ENCODE data around the gene CST11.
A peak's percentile ranks its signal among the peaks of the same experiment; 100 is the strongest.

CST11 gene

DNA sequence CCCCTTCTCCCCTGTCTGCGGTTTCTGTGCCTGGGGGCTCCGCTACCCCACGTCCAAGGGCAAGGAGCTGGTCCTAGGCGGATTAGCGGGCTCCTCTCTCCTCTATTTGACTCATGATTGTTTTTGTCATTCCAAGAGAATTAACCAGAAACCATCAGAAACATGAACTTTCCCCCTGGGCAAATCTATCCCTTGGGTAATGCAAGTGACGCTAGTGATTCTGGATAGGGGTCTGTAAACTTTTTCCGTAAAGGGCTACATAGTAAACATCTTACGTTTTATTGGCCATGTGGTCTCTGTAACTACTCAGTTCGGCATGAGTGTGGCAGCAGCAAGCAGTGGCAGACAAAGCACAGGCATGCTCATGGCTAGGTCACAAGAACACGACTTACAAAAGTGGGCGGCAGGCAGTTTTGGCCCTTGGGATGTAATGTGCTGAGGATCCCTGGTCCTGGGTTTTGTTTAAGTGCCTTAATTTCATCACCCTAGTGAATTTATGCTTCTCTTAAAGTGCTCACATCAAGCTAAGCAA is 654 bp downstream of the CST11 start:
- TF ChIP-seq, protein P1, sequence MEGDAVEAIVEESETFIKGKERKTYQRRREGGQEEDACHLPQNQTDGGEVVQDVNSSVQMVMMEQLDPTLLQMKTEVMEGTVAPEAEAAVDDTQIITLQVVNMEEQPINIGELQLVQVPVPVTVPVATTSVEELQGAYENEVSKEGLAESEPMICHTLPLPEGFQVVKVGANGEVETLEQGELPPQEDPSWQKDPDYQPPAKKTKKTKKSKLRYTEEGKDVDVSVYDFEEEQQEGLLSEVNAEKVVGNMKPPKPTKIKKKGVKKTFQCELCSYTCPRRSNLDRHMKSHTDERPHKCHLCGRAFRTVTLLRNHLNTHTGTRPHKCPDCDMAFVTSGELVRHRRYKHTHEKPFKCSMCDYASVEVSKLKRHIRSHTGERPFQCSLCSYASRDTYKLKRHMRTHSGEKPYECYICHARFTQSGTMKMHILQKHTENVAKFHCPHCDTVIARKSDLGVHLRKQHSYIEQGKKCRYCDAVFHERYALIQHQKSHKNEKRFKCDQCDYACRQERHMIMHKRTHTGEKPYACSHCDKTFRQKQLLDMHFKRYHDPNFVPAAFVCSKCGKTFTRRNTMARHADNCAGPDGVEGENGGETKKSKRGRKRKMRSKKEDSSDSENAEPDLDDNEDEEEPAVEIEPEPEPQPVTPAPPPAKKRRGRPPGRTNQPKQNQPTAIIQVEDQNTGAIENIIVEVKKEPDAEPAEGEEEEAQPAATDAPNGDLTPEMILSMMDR (IDR thresholded peaks at IDR 0.05; ENCODE audit: insufficient read depth, low read length, poor library complexity, severe bottlenecking): no peak
- DNase-seq (ENCODE audit: extremely low read depth, insufficient read length): no peak
- Histone ChIP-seq H3K36me3 (ENCODE audit: control insufficient read depth, insufficient read depth, low read length) (no peaks in the 10 kb centered on the region), H3K27me3 (replicated peaks; ENCODE audit: control insufficient read depth, insufficient read depth, low read length) (no peaks in the 10 kb centered on the region), H3K4me3 (replicated peaks; ENCODE audit: low read depth, low read length) (no peak overlapping the region)

DNA sequence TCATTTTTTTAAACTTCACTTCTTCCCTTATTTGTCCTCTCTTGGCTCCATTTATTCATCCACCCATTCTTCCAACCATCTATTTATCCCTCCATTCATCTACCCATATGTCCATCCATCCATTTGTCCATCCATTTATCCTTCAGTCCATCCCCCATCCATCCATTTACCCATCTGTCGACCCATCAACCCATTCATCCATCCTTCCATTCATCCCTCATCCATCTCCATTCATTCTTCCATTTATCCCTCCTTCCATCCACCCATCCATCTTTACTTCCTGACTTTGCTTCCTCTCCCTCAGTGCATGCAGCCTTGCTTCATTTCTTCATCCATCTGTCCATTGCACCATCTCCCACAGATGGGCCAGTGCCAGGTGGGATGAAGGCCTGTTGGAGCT is 1.8 kb downstream of the CST11 start:
- no peaks in the 10 kb centered on the region for H3K27me3 ChIP-seq (replicated peaks; ENCODE audit: control insufficient read depth, insufficient read depth, low read length)
- H3K4me3 ChIP-seq (replicated peaks; ENCODE audit: low read depth, low read length): no peak overlapping the region
- no peaks in the 10 kb centered on the region for H3K36me3 ChIP-seq (ENCODE audit: control insufficient read depth, insufficient read depth, low read length)
- TF ChIP-seq, protein P1 (IDR thresholded peaks at IDR 0.05; ENCODE audit: insufficient read depth, low read length, poor library complexity, severe bottlenecking): no peak
- no peak for DNase-seq (ENCODE audit: extremely low read depth, insufficient read length)

DNA sequence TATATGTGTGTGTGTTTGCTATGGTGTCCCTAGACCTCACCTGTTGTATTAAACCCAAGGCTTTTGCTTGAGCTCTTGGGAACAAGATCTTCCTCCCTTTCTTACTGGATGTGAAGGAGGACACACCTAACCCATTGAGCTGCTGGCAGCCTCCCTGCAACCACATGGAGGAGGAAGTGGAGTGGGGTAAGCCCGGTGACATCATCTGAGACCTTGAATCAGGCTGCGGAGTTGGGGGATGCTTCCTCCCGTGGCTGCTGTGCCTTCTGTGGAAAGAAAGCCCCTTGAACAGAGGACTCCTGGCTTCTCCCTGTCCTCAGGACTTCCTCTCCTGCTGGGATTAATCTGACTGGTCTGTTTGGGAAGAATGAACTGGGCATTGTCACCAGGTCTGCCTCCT is 3.3 kb downstream of the CST11 start:
- DNase-seq (ENCODE audit: extremely low read depth, insufficient read length): no peak
- Histone ChIP-seq H3K36me3 (ENCODE audit: control insufficient read depth, insufficient read depth, low read length) (no peaks in the 10 kb centered on the region), H3K4me3 (replicated peaks; ENCODE audit: low read depth, low read length) (no peak overlapping the region), H3K27me3 (replicated peaks; ENCODE audit: control insufficient read depth, insufficient read depth, low read length) (no peaks in the 10 kb centered on the region)
- TF ChIP-seq, protein P1 (IDR thresholded peaks at IDR 0.05; ENCODE audit: insufficient read depth, low read length, poor library complexity, severe bottlenecking): no peak

DNA sequence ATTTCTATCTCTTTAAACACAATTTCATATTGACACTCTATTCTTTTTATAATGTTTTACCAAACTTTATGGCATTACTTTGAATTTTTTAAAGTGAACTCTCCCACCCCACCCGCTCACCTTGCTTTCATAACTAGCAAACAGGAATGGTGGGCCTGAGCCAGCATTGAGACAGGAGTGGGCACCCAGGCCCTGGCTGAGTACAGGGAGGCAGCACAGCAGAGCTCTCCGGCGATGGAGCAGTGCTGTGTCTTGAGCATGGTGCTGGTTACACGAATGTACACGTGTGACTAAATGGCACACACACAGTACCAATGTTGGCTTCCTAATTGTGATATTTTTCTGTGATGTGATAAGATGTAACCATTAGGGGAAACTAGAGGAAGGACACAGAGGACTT is 4.5 kb downstream of the CST11 start:
- TF ChIP-seq, protein P1 (IDR thresholded peaks at IDR 0.05; ENCODE audit: insufficient read depth, low read length, poor library complexity, severe bottlenecking): no peak
- no peak for DNase-seq (ENCODE audit: extremely low read depth, insufficient read length)

DNA sequence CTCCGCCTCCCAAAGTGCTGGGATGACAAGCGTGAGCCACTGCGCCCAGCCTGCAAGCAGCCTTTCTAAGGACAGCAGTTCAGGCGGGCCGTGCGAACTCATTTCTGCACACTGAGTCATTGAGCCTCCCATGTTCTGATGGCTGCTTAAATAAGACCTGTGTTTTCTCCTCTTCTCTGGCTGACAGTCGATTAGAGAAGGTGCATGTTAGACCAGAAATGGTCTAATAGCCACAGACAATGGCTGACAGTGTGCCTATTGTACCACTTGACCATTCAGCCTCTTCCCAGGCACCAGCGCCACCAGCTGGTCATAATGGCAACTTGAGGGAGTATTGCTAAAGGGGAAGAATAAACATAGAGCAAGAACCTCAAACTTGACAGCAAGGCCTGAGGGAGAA is 6.2 kb downstream of the CST11 start:
- TF ChIP-seq, protein P1 (IDR thresholded peaks at IDR 0.05; ENCODE audit: insufficient read depth, low read length, poor library complexity, severe bottlenecking): peak; percentile 75
- Histone ChIP-seq H3K36me3 (ENCODE audit: control insufficient read depth, insufficient read depth, low read length) (no peaks in the 10 kb centered on the region), H3K4me3 (replicated peaks; ENCODE audit: low read depth, low read length) (no peak overlapping the region), H3K27me3 (replicated peaks; ENCODE audit: control insufficient read depth, insufficient read depth, low read length) (no peaks in the 10 kb centered on the region)
- no peak for DNase-seq (ENCODE audit: extremely low read depth, insufficient read length)

More for the DNA sequence above, 4.5 kb downstream of the CST11 start:
- H3K36me3 ChIP-seq (ENCODE audit: control insufficient read depth, insufficient read depth, low read length): no peaks in the 10 kb centered on the region
- no peaks in the 10 kb centered on the region for H3K27me3 ChIP-seq (replicated peaks; ENCODE audit: control insufficient read depth, insufficient read depth, low read length)
- no peak overlapping the region for H3K4me3 ChIP-seq (replicated peaks; ENCODE audit: low read depth, low read length)
